ENCODE results near the gene C6orf62.
"Not testable (repeated sequence)": the region's sequence is repeated elsewhere in the genome, so short reads cannot be mapped to it uniquely, and the experiment has no call there.

Gene C6orf62

DNA sequence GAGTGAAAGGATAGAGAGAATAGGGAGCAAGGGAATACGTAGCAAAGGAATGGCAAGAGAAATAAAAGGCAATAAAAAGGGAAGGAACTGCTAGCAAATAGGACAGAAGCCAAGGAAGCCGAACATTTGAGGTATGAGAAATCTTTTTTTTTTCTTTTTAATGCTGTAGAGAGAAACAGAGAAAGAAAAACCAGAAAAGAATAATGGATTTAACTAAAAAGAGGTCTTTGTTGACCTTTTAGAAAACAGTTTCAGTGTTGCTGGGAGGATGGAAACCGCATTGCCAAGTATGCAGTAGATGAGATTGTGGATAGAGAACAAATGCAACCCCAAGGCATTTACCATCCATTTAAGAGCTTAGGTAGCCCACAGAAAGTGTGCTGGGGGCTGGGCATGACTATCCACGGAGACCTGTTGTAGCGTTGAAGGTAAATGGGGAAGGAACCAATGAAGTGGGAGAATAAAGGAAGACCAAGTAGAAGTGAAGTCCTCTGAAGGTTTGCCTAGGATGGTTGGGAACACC is 23.3 kb upstream of the C6orf62 start:
- DNase-seq, result no peak

GRCh38 chr6:24740861-24741260 is 21.9 kb upstream of the C6orf62 start:
- DNase-seq, result no peak

GRCh38 chr6:24738741-24739140 is 19.8 kb upstream of the C6orf62 start:
- no peak for DNase-seq

DNA sequence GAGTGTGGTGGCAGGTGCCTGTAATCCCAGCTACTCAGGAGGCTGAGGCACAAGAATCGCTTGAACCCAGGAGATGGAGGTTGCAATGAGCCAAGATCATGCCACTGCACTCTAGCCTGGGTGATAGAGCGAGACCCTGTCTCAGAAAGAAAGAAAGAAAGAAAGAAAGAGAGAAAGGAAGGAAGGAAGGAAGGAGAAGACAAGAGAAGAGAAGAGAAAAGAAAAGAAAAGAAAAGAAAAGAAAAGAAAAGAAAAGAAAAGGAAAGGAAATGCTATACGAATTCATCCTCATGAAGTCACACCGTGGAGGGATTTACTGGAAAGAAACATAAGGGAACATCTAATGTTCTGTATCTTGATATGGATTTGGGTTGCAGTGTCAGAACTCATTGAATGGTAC is 15.8 kb upstream of the C6orf62 start:
- DNase-seq, result not testable (repeated sequence)

DNA sequence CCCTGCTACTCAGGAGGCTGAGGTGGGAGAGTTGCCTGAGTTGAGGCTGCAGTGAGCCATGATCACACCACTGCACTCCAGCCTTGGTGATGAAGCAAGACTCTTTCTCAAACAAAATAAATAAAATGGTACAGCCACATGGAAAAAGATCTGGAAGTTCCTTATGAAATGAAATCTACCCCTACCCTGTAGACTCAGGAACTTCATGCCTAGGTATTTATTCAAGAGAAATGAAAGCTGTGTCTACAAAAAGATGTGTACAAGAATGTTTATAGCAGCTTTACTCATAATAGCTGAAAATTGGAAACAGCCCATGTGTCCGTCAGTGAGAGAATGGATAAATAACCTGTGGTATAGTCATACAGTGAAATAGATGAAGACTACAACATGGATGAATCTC is 15.2 kb upstream of the C6orf62 start:
- DNase-seq, result no peak

- not testable (repeated sequence) for DNase-seq
These were observed 12.6 kb upstream of the C6orf62 start for GRCh38 chr6:24731456-24732134.

- not testable (repeated sequence) for DNase-seq
These were observed 11.7 kb upstream of the C6orf62 start for GRCh38 chr6:24730653-24731052.

DNA sequence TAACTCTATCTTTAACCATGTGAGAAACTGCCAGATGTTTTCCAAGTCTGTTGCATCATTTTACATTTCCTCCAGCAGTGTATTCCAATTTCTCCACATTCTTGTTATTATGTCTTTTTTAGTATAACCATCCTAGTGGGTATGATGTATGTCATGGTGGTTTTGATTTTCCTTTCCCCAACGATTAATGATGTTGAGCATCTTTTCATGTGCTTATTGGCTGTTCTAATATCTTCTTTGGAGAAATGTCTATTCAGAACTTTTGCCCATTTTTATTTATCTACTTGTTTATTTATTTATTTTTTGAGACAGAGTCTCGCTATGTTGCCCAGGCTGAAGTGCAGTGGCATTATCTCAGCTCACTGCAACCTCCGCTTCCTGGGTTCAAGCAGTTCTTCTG is 4.3 kb upstream of the C6orf62 start:
- no peak for DNase-seq

DNA sequence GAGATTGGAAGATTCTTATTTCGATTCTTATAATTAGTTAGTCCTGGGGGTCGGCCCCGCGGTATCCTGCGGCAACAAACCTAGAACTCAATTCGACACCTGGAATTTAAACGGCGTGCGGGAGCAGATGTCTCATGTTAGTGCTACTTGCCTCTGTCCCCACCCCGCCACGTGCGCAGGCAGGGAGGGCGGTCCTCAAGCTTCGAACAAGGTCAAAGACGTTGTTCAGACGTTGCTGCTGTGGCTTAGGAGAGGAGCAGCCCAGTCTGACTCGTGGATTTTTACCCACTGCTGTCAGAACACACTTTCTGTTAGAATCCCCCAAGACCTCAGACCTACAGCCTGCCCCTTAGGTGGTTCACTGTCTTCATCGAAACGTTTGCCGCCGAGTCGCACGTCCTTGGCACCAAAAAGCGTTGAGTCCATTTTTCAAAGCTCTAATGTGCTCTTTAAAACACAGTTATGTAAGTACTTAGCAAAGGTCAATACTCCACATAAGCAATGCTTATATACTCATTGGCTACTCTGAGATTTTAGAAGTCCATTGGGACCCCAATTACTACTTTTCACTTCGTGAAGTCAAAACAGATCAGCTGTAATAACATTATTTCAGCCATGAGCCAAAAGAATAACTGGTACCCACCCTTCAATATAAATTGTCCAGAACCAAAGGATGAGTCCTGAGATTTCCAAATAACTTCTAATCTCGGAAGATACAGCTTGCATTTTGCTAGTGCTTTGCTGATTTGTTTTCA is 2.7 kb upstream of the C6orf62 start:
- no peak for DNase-seq

DNA sequence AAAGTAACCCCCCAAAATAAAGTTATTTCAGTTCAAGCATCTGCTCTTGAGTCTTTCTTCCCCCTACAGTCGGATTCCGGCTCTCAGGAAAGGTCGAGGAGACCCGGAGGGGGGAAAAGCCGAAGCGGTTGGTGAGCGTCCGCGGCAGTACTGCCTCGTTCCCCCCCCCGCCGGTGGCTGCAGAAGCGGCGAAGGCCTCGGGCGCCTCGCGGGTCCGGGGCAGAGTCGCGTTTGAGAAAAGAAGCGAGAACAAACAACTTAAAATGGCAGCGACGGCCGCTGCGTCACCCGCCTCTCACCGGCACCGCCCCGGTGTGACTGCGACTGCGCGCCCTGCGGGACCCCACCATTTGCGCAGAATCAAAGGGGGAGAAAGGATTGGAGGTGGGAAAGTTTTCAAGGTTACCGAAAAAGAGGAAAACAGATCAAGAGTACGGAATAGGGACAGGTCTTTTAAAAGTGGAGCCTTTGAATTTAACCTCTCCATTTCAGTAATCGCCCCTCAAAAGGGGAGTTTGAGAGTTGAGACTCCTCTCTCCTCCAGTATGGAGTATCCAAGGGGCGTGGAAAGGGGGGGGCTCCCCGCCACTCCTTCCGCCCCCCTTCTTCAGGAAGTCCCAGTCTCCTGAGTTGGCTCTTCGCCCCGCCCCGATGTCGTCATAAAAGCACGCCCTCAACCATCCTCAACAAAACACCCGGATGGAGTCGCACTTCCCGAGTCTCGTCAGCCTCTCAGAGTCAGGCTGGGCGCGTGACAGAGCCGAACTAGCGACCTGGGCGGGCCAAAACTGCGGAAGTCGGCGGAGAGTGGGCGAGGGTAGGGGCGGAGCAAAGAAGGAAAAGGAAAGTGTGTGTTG is 1.9 kb upstream of the C6orf62 start:
- DNase-seq, result peak; percentile 100

GRCh38 chr6:24720131-24720603 is 1.2 kb upstream of the C6orf62 start:
- DNase-seq, result peak; percentile 81

GRCh38 chr6:24718449-24719124 is 367 bp downstream of the C6orf62 start:
- no peak for DNase-seq

DNA sequence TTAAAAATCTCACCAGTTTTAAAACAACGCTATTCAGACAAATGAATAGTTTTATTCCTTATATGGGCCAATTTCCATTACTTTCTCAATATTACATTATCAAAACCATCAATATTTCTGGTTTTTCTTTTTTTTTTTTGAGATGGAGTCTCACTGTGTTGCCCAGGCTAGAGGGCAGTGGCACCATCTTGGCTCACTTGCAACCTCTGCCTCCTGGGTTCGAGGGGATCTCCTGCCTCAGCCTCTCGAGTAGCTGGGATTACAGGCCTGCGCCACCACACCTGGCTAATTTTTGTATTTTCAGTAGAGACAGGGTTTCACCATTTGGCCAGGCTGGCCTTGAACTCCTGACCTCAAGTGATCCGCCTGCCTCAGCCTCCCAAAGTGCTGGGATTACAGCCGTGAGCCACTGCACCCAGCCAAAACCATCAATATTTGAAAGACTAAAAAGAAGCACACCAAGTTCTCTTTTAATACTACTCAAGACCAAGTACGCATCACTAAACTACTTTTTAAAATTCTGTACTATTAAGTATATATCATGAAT is 2.3 kb downstream of the C6orf62 start:
- DNase-seq, result not testable (repeated sequence)

GRCh38 chr6:24710519-24711303 is 8.2 kb downstream of the C6orf62 start:
- DNase-seq, result no peak

DNA sequence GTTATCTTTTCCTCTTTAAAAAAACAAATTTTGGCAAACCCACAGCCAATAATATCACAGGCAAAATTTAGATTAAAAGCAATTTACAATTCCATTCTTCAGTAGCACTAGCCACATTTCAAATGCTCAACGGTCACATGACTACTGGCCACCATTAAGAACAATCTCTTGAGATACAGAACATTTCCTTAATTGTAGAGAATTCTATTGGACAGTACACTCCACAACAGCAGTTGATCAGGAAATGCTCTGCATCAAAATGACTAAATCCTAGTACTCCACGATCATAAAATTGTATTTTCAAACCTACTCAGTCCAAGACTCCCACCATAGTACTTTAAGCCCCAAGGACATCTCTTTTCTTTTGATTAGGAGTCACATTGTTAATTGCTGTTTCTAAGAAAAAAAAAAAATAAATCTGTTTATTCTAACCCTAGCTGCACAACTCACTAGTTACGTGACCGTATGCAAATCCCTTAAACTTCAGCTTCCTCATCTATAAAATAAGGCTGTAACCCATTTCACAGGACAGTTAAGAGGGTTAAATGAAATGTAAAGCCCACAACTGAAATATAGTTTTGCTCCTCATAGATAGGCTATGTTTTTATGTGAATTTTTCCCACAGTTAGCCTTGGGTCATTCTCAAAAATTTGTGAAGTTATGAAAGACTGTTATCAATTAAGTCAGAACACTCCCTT is 9.8 kb downstream of the C6orf62 start:
- DNase-seq, result no peak

GRCh38 chr6:24708612-24709011 is 10.3 kb downstream of the C6orf62 start:
- no peak for DNase-seq

DNA sequence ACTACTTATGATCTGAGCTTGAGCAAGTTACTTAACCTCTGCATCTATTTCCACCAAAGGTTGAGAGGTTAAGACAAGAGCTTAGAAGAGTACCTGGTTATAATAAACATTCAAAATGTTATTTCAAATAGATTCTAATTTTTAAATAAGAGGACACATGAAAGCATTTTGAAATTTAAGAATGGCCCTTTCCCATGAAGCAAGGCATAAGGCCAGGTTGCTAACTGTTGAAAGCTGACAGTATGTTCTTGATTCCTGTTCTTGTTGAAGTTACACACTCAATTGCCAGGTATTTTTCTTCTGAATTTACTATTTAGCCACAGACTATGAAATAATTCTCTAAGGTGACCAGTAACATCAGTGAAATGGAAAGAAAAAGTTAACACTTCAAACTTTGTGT is 14.5 kb downstream of the C6orf62 start:
- no peak for DNase-seq

DNA sequence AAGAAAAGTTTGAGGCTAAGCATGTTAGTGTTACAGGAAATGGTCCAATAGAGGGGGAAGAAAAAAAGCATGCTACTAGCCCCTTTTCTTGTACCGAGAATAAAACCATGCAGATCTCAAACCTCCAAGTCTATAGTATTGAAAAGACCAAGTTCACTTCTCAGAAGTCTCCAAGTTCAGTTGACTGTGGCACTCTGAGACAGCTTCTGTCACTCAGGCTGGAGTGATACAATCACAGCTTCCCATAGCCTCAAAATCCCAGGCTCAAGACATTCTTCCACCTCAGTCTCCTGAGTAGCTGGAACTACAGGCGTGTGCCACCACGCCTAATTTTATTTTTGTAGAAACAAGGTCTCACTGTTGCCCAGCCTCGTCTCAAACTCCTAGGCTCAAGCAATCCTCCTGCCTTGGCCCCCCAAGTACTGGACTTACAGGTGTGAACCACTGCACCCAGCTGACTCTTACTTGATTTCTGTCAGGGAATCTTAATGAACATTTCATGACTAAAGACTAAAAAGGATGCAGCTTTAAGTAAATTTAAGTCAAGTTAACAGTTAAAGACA is 16.2 kb downstream of the C6orf62 start:
- DNase-seq, result no peak

- no peak for DNase-seq
These were observed 19.2 kb downstream of the C6orf62 start for GRCh38 chr6:24699521-24700359.

Data from activated CD8-positive, alpha-beta memory T cell treated with anti-CD3 and anti-CD28 coated beads, Interleukin-2, amount 50 U/mL, for 4 hours (primary cell).